ENCODE data around the gene ACOT7.

Gene ACOT7

DNA sequence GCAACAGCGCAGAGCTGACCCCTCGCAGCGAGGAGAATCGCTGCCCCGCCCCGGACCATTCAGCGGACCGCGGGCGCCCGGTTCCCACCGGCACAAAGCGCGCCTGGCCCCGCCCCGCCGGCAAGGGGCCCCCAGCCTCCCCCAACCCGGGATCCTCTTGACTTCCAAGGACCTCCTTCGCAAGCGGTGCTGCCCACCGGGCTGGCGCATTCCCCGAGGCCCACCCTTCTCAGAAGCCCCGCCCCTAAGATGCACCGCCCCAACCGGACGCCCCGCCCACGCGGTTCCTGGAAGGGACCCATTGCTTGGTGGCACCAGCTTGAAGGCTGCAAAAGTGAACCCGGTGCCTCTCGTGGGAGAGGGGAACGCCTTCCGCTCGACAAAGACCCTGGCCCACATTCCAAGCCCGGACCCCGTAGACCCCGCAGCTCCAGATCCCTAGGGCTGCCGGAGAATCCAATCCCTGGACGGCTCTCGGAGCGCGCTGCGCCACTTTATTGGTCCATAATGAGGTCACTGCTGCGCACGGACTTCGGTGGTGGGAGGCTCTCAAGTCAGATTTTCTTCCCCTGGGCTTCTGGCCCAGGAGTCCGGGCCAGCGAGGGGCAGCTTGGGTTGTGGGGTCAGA, 147.6 kb downstream of the ACOT7 start:
- DNase-seq: peak; percentile 64

DNA sequence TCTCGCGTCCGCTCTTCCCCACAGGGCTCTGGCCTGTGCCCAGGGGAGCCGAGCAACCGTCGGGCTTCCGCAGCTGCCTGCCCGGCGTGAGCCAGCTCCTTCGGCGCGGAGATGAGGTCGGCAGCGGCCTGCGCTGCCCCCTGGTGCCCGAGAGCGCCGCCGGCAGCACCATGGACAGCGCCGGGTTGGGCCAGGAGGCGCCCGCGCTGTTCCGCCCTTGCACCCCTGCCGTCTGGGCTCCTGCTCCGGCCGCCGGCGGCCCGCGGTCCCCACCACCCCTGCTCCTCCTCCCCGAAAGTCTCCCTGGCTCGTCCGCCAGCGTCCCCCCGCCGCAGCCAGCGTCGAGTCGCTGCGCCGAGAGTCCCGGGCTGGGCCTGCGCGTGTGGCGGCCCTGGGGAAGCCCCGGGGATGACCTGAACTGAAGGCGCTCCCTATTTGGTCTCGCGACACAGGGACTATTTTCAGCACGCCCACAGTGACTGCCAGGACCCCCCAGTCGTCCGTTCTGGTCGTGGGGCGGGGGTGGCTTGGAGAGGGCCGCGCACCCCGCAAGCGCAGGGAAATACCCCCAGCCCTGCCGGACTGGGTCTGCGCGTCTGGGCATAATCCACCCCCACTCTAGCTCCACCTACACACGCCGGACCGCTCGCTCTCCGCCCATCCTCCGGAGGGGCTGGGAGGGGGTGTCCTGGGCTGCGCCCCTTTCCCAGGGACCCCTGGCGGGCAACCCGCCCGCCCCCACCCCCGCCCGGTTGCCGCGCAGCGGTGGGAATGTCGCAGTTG, 148.3 kb downstream of the ACOT7 start:
- DNase-seq: peak; percentile 69

DNA sequence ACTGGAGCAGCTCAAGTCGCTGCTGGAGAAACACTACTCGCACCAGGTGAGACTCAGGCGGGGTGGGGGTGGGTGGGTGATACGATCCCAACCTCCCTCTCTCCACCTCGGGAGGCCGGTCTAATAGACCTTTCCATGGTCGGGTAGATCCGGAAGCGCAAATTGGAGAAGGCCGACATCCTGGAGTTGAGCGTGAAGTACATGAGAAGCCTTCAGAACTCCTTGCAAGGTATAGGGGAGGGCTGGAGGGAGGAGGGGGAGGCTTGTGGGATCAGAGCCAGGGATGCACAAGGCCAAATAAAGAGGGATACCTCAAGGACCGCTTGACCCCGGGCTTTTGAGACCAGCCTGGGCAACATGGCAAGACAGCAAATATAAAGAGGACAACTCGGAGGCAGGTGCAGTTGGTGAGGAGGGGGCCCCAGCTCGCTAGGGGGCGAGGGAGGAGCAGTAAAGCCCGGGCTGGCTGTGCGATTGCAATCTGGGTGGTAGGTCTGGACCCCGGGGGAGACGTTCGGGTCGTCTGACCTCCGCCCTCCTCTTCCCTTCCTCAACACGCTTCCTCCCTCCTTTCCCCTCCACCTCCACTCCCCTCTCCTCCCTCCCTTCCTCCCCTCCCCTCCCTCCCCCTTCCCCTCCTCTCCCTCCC, 149.0 kb downstream of the ACOT7 start:
- no peak for DNase-seq

DNA sequence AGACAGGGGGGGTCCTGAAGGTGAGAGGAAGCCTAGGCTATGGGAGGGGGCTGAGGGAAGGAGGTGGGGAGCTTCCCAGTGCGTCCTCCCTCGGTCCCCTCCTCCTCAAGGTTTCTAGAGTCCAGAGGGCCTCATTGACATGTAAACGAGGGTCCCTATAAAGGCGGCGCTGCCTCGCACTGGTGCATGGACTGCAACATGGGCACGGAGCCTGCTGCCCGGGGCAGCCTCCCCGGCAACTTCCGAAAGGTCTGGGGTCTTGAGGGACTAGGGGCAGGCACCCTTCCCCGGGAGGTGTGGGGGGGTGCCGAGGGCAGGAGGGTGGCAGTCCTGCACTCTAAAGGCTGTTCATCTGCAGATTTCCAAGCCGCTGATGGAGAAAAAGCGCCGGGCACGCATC, 149.6 kb downstream of the ACOT7 start, which contains the start of gene HES3:
HES3 (plus strand) TSS at position 187 of the 400 bp plus-strand sequence; CDS start at position 374, 187 bp downstream.
- DNase-seq: no peak

DNA sequence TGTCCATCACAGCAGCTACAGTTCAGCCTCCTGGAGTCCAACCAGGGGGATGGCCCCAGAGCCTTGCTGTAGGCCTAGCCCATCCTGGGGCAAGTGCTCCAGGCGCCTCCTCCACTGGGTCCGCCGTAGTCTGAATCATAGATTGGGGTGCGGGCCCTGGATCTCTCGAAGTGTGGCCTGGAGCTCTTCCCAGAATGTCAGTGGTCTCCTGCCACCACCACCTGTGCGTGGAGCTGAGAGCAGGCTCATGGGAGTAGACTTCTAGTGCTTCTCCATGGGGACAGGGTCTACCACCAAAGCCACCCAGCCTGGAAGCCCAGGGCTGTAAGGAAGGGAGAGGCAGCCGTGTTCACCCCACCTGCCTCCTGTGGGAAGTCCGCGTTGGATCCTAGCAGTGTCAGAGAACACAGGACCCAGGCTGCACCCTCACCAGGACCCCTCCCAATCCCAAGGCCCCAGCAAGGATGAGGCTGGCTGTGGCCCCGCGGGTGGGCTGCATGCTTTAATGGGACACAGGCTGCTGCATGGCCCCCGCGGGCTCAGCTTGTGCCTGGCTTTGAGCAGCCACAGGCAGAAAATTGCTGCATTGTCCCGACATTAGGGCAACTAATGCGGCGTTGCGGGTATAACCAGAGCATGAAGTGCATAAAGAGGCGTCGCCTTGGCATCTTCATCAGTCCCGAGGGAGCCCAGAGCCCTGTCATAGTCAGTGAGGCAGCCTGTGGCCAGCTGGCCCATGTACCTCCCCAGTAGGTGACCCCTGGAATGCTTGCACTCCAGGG, 150.3 kb downstream of the ACOT7 start:
- no peak for DNase-seq

DNA sequence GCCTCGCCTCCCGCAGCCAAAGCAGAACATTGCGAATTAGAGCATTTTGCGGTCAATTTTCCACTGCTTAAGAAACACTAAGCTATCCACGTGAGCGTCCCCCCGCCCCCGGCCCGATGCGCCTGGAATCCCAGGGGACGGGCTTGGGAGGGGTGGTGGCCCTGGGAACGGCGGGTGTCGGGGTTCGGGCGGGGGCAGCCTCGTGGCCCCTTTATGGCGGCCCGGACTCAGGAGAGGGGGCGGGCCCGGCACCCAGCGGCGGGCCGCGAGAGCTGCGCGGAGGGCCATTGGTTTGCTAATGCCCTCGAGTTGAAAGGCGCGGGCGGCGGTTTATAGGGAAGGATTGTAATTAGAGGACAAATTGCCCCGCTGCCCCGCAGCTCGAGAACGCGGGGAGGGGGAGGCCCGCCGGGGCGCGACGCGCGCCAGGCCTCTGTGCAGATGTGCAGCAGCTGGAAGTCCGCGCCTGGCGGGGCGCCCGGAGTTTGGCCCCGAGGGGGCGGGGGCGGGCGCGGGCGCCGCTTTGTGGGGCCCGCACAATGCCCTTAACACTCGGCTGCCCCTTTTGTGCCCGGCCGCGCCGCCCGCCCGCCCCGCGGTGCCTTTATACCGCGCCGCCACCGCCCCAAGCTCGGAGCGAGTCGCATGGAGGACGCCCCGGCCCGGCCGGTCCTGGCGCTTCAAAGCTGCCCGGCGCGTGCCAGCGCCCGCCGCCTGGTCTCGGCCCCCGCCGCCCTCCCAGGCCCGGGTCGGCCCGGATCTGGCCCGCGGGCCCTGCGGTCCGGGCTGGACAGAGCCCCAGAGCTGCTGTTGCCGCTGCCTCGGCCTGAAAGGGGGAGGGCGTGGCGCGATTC, 151.5 kb downstream of the ACOT7 start:
- no peak for DNase-seq

DNA sequence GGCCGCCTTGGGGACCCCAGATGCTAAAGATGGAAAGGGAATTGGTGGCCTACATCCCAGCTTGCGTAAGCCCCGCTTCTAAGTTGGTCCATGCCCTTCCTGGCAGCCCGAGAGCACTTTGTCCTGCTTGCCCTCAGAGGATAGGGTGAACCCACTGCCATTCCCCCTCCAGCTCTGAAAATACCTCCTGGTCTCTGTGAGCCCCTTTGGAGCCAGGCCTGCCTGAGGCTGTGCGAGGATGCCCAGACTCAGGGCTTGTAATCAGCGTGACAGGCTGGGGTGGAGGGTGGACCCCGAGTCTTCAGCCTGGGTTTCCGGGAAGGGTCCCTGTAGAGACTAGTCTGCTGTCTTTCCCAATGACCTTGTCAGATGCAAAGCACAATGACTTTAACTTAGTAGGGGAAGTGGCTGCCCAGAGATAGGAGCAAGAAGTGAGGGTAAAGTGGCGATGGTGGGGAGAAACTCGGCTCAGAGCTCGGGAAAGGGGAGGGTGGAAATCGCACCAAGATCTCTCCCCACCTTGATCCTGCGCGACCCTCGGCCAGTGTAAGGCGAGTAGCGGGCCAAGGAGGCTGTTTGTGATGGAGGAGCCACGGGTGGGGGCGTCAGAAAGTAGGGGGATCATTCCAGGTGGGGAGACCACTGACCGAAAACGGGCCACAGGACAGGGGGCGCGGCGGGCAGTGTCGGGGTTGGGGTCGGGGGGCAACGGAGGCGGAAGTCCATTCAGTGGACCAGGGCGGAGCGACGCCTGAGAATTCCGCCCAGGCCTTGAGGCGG, 152.3 kb downstream of the ACOT7 start:
- DNase-seq: no peak

DNA sequence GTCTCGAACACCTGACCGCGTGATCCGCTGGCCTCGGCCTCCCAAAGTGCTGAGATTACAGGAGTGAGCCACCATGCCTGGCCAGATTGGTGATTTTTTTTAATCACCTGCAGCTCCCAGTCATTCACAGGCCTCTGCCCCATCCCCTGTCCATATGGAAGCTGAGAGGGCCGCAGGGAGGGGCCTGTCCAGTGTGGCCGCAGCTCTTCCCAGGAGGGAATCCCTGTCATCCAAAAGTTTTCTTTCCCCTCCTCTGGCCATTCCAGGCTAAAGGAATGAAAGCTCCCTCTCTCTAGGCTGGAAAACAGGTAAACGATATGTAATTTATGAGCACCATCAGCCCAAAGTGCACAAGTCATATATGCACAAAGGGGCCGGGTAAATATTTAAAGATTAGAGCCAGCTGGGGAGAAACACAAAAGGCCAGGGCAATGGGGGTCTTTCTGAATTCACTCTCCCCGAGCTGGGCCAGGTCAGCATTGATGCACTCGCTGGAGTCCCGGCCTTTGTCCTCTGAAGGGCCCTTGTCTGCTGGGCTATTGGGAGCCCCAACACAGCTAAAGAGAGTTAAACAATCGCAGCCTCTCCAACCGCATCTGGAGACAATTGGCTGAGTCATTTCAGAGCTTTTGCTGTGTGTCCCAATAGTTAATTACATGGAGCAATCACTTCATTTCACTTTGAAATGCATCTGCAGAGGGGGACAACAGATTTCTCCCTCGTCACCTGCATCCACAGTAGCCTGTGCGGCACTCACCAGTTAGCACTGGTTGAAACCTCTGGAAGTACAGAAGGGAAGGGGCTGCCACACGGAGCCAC, 153.4 kb downstream of the ACOT7 start:
- DNase-seq: peak; percentile 71

DNA sequence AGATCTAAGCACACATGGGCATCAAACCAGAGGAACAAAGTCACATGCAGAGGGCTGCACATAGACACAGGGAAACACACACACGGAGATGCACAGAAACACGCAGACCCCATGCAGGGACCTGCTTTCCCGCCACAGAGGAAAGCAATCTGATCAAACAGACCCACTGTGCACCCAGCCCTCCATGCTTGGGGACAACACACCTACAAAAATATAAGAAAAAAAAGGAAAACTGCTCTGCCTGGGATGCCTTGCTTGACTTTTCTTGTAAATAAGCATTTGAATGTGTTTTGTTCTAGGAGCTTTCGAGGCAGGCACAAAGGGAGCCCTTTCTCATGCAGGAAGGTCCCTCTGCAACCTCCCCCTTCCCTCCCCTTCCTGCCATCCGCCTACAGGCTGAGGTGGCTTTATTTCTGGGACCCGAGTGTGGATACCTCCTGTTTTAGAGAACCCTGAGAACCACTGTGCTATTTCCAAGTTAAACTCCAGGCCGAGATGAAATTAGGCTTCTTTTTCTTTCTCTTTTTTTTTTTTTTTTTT, 154.3 kb downstream of the ACOT7 start:
- no peak for DNase-seq

DNA sequence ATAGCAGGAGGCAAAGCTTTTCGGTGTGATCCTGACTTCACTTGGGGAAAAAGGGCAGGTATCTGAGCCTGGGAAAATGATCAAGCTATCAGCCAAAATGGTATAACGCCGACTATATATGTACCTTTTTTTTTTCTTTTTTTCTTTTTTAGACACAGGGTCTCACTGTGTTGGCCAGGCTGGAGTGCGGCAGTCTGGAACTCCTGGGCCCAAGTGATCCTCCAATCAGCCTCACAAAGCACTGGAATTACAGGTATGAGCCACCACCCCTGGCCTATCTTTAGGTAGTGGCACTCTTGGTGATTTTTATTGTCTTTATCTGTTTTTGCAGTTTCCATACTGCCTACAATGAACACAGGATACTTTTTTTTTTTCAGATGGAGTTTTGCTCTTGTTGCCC, 156.5 kb downstream of the ACOT7 start:
- no peak for DNase-seq

DNA sequence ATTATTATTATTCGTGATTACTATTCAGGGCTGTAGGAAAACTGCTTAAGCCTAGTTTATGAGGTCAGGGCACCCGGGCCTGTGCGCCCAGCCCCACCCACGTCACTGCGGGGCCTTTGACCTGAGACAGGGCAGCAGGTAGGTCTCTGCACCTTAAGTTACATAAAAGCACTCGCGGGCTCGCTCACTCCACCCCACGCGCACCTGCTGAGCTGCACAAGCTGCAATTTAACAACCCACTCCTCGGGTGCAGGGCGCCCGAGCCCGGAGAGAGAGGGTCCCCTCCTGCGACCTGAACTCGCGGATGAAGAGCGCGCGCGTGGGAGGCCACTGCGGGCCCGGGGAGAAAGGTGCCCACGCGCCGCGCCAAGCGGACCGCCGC, 158.3 kb downstream of the ACOT7 start:
- no peak for DNase-seq

DNA sequence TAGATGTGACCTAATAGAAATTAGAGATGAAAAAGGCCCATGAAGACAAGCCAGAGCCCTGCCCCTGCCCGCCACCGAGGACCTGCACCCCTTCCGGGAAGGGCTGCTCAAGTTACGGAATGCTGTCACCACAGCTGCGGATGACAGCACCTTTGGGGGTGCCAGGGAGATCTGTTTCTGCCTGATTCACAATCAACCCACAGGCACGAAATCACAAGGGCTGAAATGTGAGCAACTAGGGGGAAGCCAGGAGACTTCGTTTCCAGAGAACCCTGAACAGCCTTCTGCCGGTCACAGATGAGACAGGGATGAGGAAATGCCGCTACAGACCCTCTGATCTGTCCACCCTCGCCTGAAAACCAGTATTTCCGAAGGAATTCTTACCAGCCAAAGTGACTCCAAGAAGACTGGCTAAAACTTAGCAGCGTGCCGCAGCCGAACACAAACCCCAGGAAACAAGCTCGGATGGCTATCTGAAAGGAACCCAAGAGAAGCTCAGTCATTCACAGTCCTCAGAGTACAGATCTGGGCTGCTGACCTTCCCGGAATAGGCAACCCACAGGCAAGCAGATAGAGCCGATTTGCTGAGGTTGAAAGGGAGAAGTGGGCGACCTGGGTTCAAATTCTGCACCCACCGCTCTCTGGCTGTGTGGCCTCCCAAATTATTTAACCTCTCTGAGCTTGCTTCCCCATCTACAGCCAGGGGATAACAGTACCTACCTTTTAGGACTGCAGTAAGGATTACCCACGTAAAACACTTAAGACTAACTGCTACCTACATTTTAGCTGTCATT, 158.9 kb downstream of the ACOT7 start:
- DNase-seq: no peak

DNA sequence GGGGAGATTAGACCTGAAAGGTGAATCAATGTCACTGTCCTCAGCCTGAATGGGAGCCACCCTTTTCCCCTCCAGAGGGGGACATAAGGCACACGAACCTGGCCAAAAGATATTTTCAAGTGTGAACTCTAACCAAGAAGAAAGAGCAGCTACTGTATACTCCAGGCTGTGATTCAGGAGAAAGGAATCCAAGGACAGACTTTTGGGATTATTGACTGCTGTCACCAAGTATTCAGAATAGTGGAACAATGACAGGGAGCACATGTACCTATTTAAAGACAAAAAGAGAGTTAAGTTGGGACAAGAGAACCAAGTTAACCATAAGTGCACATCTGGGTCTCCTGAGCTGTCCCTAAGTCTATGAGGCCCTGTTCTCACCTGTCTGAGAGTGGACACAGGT, 160.2 kb downstream of the ACOT7 start:
- DNase-seq: no peak

DNA sequence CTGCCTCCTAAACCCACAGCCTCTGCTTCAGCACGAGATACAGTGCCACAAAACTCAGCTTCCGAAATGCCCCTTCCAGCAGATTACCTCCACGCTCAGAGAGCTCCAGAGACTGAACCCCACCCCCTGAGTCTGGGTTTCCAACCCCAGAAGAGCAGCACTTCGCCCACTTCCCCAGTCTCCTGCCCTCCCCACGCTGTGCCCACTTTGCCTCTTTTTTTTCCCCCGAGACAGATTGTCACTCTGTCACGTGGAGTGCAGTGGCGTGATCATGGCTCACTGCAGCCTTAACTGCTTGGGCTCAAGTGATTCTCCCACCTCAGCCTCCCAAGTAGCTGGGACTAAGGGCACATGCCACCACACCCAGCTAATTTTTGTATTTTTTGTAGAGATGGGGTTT, 167.9 kb downstream of the ACOT7 start:
- no peak for DNase-seq

DNA sequence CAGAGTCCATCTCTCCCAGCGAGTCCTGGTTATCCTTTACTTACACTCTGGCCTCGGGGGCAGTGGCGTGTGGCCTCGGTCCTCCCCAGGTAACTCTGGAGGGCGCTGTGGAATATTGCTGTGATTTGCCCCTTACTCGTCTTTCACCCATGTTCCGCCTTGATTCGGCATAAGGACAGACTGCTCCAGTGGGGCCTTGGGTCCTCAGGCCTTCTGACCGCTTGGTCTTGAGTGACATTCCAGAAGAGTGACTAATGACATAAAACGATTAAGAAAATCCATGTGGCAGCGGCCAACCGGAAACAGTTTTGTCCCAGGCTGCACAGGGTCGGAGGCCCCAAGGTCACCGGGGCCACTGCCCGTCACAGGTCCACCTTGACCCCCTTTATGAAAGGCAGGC, 168.8 kb downstream of the ACOT7 start:
- DNase-seq: no peak

DNA sequence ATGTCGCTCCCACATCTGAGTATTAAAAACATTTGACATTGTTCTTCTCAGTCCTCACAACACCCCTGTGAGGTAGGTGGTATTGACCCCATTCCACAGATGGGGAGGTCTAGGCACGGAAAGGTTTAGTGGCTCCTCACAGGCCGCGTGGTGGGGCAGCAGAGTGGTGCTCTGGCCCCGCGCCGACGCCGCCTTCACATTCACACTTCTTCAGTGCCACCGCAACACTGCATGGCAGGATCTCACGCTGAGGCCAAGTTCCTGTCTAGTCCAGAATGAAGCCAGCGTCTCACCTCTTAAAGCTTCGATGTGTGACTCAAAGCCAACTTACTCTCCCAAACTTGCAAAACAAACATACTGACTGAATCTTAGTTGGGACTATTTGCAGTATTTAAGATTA, 169.9 kb downstream of the ACOT7 start:
- DNase-seq: no peak

DNA sequence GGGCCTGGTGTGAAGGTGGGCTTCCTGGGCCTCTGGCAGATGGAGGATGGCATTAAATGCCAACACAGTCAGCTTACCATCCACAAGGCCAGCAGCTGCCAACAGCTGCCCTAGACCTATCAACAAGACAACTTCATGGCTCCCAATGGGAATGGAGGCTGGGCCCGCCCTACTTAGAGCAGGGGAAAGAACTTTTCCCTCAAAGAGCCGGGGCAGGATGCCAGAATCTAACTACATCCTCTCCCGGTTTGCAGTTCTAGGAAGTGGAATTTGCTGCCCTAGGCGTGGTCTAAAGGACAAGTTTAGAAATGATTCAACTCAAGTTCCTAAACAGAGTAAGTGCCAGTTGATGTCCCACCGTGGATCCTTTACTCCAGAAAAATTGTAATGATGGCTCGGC, 170.9 kb downstream of the ACOT7 start:
- DNase-seq: no peak

DNA sequence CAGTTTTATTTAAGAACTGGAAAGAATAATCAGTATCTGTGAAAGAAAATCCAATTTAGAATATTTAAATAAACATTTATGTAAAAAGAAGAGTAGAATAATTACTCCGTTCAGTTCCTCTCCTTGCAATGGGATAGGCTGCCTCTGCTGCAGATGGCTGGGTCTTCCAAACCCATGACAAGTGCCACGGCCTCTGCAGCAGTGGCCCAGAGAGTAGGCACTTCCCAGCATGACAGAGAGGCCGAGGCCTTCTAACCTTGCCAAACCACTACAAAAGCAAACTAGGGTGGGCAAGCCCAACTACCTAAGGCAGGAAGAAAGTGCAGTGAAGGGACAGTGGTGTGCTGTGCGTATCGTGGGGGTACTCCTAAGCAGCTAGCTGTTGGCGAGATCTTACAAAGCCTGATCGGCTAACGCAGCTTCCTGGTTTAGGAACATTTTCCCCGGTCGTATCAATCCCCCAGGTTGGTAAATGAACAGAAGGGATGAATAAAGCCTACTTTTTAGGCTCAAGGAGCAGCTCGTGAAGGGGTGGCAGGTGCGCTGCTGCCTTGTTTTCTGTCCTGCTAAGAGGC, 172.3 kb downstream of the ACOT7 start:
- DNase-seq: peak; percentile 14

DNA sequence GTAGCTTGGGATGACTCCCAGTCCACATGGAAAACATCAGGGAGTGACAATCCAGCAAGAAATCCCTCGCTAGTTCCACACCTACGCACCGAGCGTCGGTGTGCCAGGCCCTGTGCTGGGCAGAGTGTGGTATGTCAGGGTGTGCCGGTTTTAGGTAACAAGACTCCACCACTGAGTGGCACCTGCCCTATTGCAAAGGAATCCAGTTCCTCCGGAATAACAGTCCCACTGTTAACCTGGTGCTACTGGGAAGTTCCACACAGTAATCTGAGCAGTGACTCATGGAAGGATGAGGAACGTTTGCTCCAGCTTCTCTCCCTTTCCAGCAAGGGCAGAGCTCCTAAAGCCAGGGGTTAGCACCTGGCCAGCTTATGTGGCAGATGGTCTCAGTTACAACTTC, 173.3 kb downstream of the ACOT7 start:
- no peak for DNase-seq
